GM21786 (cell line): ENCODE measurements around the gene TMEM198.

ENCODE experiments used
- ATAC-seq: cut with Tn5 transposase; IDR thresholded peaks from one replicate; pipeline ENCODE4 v1.9.1; 2021; ENCODE audit not compliant: unreplicated experiment

The TMEM198 gene

DNA sequence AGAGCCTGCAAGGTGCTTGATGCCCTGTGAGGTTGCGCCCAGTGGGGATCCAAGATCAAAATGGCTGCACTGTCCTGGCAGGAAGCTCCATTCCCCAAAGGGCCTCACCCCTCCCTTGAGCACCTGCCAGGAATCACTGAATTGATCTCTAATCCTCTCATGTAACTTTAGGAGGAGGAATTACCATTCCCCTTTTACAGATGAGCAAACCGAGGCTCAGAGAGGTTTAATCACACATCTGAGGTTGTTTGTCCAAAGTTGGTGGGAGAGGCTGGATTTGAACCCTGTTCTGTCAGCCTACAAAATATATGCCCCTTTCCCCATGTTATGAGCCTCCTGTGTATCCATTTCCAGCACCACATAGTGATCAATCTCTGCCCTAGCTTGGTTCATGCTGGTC lies 19.0 kb upstream of the TMEM198 start:
- ATAC-seq = no peak

DNA sequence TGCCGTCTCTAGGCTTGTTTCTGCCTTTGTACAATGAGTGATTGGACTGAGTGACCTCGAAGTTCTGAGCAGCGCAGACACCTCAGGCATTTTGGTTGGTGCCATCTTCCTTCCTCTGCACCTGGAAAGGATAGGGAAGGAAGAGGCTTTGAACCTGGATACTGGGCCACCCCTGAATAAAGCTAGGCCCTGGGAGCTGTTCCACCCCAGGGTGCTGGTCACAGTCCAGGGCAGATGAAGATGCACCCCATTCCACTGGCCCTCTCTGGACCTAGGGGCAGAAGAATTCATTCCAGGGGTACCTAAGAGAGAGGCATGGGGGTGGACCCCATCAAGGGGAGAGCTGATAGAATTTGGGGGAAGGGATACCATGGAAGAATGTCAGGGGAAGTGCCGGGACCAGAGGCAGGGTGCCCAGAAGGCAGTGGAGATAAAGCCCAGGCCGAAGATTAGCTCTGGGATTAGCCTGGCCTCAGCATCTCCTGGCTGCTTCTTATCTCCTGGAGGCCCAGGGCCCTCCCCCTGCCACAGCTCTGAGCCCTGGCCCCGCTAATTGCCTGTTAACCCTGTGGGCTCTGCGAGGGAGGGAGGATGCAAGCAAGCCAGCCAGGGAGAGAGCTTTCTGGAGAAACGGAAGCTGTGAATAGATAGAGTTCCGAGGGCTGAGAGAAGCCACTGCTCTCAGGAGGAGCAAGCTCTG lies 18.1 kb upstream of the TMEM198 start:
- no peak for ATAC-seq

DNA sequence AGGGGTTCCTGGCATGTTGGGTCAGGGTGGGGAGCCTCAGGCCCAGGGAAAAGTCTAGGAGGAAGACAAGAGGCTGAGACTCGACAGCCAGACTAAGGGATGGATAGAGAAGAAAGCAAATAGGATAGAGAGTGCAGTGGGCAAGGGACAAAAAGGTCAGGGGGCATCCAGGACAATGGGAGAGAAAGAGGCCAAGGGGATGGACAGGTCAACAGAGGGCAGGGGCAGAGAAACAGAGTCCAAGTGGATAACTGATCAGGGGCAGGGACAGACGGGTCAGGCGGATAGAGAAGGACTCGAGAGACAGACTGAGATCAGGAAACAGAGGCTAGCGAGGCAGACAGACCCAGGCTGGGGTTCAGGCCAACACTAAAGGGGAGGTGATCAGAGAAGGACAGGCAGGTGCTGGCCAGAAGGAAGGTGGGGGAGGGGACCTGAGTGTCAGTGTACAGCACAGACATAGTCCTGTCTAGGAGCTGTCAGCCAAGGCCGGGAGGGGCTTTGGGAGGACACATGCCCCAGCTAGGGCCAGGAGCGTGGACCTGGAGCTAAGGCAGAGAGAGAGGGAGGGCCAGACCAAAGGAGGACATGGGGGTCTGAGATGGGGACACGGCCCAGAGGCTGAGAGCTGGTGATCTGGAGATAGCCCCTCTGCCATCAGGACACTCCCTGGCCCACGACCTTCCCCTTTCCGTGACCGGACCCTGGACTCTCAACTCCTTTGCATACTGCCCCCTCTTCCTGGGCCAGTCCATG lies 17.3 kb upstream of the TMEM198 start:
- no peak for ATAC-seq

DNA sequence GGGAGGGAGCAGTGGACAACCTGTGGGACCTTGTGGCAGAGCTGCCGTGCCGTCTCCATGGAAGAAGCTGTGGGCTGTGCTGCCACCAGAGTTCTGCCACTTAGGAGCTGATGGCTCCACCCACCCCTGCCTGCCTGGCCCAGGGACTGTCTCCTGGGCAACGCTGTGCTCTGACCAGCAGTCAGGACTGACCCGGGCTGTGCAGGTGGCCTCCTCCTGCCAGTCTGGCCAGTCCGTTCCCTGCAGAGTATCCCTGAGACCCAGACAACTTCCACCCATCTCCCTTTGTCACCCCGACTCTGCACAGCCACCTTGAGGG lies 16.8 kb upstream of the TMEM198 start:
- no peak for ATAC-seq

- no peak for ATAC-seq
Measured at GRCh38 chr2:219527472-219527871, 16.4 kb upstream of the TMEM198 start.

GRCh38 chr2:219530048-219530963 lies 13.5 kb upstream of the TMEM198 start:
- ATAC-seq = peak; percentile 87

DNA sequence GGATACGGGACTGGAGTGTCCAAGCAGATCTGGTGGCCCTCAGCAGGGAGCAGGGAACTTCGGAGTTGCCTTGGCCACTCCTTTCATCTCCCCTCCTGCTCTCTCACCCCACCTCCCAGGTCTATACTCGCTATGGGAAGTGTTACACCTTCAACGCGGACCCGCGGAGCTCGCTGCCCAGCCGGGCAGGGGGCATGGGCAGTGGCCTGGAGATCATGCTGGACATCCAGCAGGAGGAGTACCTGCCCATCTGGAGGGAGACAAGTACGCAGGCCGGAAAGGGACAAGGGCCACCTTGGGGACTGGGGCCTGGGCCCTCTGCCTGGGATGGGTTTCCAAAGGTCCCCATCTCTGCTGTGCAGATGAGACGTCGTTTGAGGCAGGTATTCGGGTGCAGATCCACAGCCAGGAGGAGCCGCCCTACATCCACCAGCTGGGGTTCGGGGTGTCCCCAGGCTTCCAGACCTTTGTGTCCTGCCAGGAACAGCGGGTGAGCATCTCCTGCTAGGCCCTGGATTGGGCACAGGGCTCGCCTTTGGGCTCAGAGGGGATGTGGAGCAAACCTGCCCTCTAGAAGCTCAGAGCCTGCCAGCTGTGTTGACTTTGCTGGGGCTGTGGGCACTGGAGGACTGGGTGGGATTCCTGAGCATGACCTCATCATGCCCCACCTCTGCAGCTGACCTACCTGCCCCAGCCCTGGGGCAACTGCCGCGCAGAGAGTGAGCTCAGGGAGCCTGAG lies 12.0 kb upstream of the TMEM198 start:
- ATAC-seq = no peak

DNA sequence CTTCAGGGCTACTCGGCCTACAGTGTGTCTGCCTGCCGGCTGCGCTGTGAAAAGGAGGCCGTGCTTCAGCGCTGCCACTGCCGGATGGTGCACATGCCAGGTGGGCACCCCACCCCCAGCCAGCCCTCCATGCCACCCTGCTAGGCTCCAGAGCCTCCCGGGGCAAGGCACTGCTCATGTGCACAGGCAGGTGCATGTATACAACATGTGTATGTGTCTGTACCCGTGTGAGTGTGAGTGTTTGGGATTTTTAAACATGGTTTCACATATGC lies 11.5 kb upstream of the TMEM198 start:
- ATAC-seq = no peak

GRCh38 chr2:219533930-219534661 lies 9.7 kb upstream of the TMEM198 start:
- no peak for ATAC-seq

DNA sequence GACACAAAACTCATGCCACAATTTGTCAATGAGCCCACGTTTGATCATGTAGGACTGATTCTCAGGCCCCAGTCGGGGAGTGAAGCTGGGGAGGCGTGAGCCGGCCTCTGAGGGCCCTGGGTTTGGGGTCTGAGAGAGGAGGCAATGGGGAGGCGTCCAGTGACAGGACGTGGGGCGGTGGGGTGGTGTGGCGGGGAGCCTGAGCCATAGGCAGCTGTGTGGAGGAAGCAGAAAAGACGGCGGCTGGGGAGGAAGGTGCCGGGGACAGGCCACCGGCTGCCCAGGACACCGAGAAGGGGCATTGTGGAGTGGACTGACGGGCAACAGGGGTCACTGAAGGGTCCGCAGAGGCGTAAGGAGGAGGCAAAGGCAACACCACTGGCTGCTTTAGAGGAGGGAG lies 7.4 kb upstream of the TMEM198 start:
- ATAC-seq = no peak

DNA sequence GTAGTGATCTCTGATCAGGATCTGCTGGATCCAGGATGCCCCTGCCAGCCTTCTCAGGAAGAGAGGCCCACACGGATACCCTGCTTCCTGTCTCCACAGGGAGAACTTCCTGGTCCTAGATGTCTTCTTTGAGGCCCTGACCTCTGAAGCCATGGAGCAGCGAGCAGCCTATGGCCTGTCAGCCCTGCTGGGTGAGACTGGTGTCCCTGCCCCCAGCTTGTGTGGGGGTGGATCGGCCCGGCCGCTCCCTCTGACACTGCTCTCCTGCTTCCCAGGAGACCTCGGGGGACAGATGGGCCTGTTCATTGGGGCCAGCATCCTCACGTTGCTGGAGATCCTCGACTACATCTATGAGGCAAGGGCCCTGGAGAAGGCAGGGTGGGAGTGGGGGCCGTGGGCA lies 6.9 kb upstream of the TMEM198 start:
- no peak for ATAC-seq

DNA sequence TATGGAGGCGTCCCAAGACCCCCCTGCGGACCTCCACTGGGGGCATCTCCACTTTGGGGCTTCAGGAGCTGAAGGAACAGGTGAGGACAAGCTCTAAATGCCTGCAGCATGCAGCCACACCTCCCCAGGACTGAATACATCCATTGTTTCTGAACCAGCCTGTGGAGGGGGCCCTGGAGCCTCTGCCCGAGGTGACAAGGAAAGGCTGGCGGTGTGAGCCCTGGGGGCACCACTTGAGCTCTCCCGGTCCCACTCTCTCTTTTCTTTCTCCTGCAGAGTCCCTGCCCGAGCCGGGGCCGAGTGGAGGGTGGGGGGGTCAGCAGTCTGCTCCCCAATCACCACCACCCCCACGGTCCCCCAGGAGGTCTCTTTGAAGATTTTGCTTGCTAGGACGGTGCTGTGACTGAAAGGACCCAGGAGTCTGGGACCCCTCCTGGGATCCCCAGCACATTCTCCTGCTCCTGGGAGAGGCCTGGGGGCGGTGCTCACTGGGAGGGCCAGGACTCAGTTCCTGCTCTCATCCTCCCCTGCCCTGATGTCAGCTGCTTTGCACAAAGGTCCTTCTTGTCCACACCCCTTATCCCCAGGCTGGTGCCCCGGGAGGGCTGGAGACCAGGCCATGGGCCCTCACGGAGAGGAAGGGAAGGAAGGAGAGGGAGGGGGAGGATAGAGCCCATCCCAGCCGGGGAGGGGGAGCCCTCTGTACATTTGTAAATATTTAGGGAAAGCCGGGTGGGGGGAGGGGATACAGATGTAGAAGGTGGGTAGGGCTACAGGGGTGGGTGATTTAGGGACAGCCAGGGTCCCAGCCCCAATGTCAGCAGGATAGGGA lies 6.0 kb upstream of the TMEM198 start:
- ATAC-seq = no peak

DNA sequence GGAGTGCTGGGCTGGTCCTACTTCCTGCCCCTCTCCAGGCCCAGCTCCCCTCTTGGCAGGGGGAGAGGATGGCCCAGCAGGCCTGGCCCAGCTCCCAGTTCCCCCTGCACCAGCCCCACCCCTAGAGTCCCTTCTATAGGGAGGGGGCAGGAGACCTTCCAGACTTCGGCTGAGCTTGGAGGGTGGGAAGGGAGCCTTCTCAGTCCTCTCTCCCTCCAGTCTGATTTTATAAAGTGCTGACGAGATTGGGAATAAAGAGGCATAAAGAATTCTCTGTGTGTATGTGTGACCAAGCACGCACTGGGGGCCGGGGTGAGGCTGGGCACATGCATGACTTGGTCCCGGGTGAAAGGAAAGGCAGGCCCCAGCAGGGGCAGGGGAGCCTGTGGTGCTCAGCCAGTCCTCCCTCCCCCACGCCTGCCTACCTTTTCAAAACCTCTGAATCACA lies 5.3 kb upstream of the TMEM198 start:
- no peak for ATAC-seq

GRCh38 chr2:219538956-219539788 lies 4.7 kb upstream of the TMEM198 start:
- ATAC-seq = no peak

- ATAC-seq = no peak
Measured at GRCh38 chr2:219539926-219540678, 3.7 kb upstream of the TMEM198 start.

DNA sequence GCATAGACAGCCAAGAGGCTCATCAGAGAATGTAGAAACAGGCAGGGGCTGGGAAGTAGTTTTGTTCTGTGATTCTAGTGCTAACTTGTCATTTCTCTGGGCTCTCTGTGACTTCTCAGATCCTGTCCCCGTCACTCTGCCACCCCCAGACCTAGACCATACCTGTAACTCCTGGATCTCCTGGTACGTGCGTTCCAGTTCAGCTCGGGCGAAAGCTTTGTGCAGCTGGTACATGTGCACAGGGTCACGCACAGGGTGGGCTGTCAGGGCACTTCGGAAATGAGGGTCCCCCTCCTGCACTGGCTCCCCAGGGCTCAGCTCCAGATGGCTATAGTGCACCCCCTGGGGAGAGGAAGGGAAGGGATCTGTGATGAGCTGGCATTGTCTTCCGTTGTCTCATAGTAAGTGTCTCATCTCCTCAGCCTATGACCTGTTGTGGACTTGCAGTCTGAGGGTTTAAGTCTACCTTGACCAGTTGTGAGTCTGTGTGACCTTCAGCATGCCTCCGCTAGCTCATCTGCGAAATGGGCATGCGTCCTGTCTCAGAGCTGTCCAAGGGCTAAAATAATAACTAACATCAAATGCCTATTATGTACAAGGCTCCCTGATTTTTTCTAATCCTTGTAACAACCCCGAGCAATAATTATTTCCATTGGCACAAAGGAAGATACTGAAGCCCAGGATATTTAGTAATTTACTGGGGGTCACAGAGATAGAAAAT lies 2.9 kb upstream of the TMEM198 start:
- ATAC-seq = no peak

- ATAC-seq = peak; percentile 52
Measured at GRCh38 chr2:219541611-219542180, 2.1 kb upstream of the TMEM198 start.
